Sigmoid colon (tissue), 7 donors: Measurements from ENCODE around the gene GUCA2A. TPM values are rescaled to one million over a fixed set of nuclear protein-coding genes. Genes with fewer than 3 reads are reported as not detected.

Experiments used
- DNase-seq: peaks from one replicate; pipeline ENCODE4 v3.0.0-alpha.2; 2019
- H3K27ac ChIP-seq, 4 donors: fragments of 200-600 bp; sonication (generic); one replicate each; pipeline ENCODE4 v1.5.1; 2016 to 2019; ENCODE audit warnings: mild to moderate bottlenecking in 1 of 4
- H3K27me3 ChIP-seq, 3 donors: fragments of 200-600 bp; sonication (generic); one replicate each; pipeline ENCODE4 v1.5.1; 2019; ENCODE audit warnings: mild to moderate bottlenecking in 1 of 3
- H3K36me3 ChIP-seq, 4 donors: fragments of 200-600 bp; sonication (generic); one replicate each; pipeline ENCODE4 v1.5.1; 2016 to 2019
- H3K4me1 ChIP-seq, 4 donors: fragments of 200-600 bp; sonication (generic); one replicate each; pipeline ENCODE4 v1.5.1; 2017 to 2019
- H3K4me3 ChIP-seq, 4 donors: fragments of 200-600 bp; sonication (generic); one replicate each; pipeline ENCODE4 v1.5.1; 2017 to 2019; ENCODE audit warnings: mild to moderate bottlenecking in 2 of 4, moderate library complexity in 1 of 4
- H3K9me3 ChIP-seq, 4 donors: fragments of 200-600 bp in 3 of 4; sonication (generic) in 3 of 4; one replicate each; pipeline versions ENCODE4 v1.5.1 to v1.6.1; 2013 to 2019
- EP300 ChIP-seq, 4 donors: sonication (generic); formaldehyde crosslinking; IDR thresholded peaks; one replicate each; pipeline ENCODE4 v1.6.1; 2017; ENCODE audit warnings: antibody characterized with exemption in 4 of 4
- POLR2A ChIP-seq, 2 donors: fragments of 450-650 bp; IDR thresholded peaks; one replicate each; pipeline ENCODE4 v1.6.1; 2016; ENCODE audit warnings: antibody characterized with exemption in 2 of 2, mild to moderate bottlenecking in 2 of 2, moderate library complexity in 2 of 2
- POLR2AphosphoS5 ChIP-seq, 4 donors: sonication (generic); formaldehyde crosslinking; IDR thresholded peaks; one replicate each; pipeline ENCODE4 v1.6.1; 2017; ENCODE audit warnings: antibody characterized with exemption in 4 of 4
- WGBS, 2 donors: extraction: QIAGEN DNeasy Blood & Tissue Kit; methylation state at CpG; one replicate each; pipeline ENCODE4 v1.1.7; 2013; 5-methylcytosine and 5-hydroxymethylcytosine counted together
- intact Hi-C: fragments of 100-400 bp; cut with DNase I; formaldehyde crosslinking; loops from one replicate; pipeline ENCODE4 v1.15.1; 2023
- polyA plus RNA-seq, 3 donors: library from polyadenylated mRNA; stranded (reverse); fragments of 200-250 nt; gene quantifications; one replicate each; pipeline ENCODE4 v1.2.3, GENCODE V29; 2013
- total RNA-seq, 4 donors: library from RNA; depleted of rRNA; stranded (reverse); fragments of >200 nt; gene quantifications; one replicate each; pipeline ENCODE4 v1.1.0, GENCODE V29; 2016
- TF ChIP-seq, protein P1 (sequence below), 4 experiments: fragments of 450-650 bp in 3 of 4; fragments of 200-600 bp in 1 of 4; IDR thresholded peaks; one replicate each; pipeline ENCODE4 v1.5.1; 2016 to 2019; ENCODE audit warnings: antibody characterized with exemption in 4 of 4, mild to moderate bottlenecking in 3 of 4, moderate library complexity in 2 of 4
- donor health status: healthy with polysubstance abuse.
- donor health status: Bipolar disorder and iron deficiency.
- donor health status: healthy.

Gene GUCA2A
- total and polyA plus RNA-seq, 7 donors = 2.2 to 950 (median 523) TPM; not detected in 3

DNA sequence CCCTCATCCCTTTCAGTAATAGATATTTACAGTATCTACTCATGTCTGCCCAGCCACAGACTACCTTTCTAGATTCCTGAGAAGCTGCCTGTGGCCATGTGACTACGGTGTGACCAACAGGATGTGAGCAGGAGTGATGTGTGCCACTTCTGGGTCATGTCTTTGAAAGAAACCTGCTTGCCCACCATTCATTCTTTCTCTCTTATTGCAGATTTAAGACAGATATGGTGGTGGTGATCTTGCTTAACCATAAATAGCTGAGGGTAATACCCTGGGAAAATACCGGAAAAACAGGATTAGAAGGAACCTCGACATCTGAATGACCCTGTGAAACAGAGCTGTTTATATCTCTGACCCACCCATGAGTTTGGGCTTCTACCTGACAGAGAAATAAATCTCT is 41.6 kb upstream of the GUCA2A start:
- WGBS, 2 donors = 49 to 82% methylated on average over 3 of the region's 3 CpGs
- Histone ChIP-seq H3K9me3 (no peaks in the 10 kb centered on the region), H3K4me3 (no peak overlapping the region), H3K36me3 (peaks cover 0 to 9% (median 0%) of the 10 kb centered on the region in 4 donors), H3K4me1 (peaks cover 0 to 9% (median 0%) of the 10 kb centered on the region in 4 donors), H3K27me3 (no peaks in the 10 kb centered on the region), H3K27ac (no peak overlapping the region)
- TF ChIP-seq, protein P1, sequence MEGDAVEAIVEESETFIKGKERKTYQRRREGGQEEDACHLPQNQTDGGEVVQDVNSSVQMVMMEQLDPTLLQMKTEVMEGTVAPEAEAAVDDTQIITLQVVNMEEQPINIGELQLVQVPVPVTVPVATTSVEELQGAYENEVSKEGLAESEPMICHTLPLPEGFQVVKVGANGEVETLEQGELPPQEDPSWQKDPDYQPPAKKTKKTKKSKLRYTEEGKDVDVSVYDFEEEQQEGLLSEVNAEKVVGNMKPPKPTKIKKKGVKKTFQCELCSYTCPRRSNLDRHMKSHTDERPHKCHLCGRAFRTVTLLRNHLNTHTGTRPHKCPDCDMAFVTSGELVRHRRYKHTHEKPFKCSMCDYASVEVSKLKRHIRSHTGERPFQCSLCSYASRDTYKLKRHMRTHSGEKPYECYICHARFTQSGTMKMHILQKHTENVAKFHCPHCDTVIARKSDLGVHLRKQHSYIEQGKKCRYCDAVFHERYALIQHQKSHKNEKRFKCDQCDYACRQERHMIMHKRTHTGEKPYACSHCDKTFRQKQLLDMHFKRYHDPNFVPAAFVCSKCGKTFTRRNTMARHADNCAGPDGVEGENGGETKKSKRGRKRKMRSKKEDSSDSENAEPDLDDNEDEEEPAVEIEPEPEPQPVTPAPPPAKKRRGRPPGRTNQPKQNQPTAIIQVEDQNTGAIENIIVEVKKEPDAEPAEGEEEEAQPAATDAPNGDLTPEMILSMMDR (IDR thresholded peaks at IDR 0.05) = no peak
- no peak for DNase-seq
- intact Hi-C loops = no loop called here

DNA sequence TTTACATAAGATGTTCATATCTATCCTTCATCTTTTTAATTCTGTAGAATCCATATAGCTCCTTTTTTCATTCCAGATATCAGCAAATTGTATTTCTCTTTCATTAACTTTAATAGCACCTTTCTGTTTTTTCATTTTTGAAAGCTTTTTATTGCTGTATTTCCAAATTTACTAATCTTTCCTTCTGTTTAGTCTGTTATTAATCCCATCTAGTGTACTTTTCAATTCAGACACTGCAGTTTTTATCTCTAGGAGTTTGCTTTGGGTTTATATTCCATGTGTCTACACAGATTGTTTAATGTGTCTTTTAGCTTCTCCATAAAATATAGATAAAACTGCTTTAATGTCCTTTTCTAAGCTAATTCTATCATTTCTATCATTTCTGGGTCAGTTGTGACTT is 37.4 kb upstream of the GUCA2A start:
- Histone ChIP-seq H3K27me3 (no peaks in the 10 kb centered on the region), H3K4me3 (no peak overlapping the region), H3K27ac (no peak overlapping the region), H3K9me3 (no peaks in the 10 kb centered on the region), H3K36me3 (peaks cover 0 to 27% (median 0%) of the 10 kb centered on the region in 4 donors), H3K4me1 (no peaks in the 10 kb centered on the region)
- no peak for DNase-seq
- intact Hi-C loops = no loop called here
- TF ChIP-seq EP300 (IDR thresholded peaks at IDR 0.05) (no peak), POLR2AphosphoS5 (IDR thresholded peaks at IDR 0.05) (no peak), POLR2A (IDR thresholded peaks at IDR 0.05) (no peak)
- TF ChIP-seq, protein P1 (IDR thresholded peaks at IDR 0.05) = no peak

DNA sequence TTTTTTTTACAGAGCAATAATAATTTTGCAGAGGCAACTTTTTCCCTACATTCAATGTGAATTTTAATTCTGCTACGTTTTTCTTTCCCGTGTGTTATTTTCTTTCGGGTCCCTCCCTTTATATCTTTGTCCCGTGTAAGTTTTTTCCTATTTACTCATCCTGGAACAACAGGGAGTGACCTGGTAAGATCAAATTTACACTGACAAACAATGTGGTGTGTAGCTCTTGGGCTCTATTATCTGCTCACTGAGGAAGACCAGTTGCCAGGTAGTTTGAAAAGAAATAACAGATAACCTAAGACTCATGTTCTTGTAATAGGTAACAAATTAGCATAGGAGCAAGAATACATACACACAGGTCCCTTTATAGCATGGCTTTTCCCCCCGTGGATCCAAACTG is 33.7 kb upstream of the GUCA2A start:
- intact Hi-C loops = no loop called here
- no peaks in the 10 kb centered on the region for H3K27me3 ChIP-seq
- 70 to 84% methylated on average over 5 of the region's 5 CpGs for WGBS, 2 donors
- H3K36me3 ChIP-seq = peaks cover 0 to 56% (median 0%) of the 10 kb centered on the region in 4 donors
- no peaks in the 10 kb centered on the region for H3K9me3 ChIP-seq
- H3K4me3 ChIP-seq = no peak overlapping the region
- no peaks in the 10 kb centered on the region for H3K4me1 ChIP-seq
- DNase-seq = no peak
- TF ChIP-seq, protein P1 (IDR thresholded peaks at IDR 0.05) = no peak
- TF ChIP-seq POLR2A (IDR thresholded peaks at IDR 0.05) (no peak), POLR2AphosphoS5 (IDR thresholded peaks at IDR 0.05) (no peak), EP300 (IDR thresholded peaks at IDR 0.05) (no peak)
- no peak overlapping the region for H3K27ac ChIP-seq

DNA sequence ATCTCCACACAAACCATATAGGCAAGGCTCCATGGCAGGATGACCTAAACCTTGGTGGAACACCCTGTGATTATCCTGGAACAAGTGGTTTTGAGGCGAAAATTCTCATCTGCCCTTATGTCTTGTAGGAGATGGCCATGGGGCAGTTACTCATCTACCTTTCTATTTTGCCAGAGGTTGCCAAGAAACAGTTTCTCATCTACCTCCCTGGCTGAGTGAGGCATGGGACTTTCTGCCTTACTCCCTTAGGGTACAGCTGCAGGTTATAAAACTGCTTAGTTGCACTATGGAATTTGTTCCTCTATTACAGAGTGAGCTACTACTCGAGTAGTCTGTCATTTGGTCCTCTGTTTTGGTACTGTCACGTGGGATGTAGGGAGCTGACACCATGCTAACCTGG is 31.3 kb upstream of the GUCA2A start:
- no peak for DNase-seq
- H3K4me3 ChIP-seq = no peak overlapping the region
- TF ChIP-seq POLR2AphosphoS5 (IDR thresholded peaks at IDR 0.05) (no peak), POLR2A (IDR thresholded peaks at IDR 0.05) (no peak), EP300 (IDR thresholded peaks at IDR 0.05) (no peak)
- TF ChIP-seq, protein P1 (IDR thresholded peaks at IDR 0.05) = no peak
- no peaks in the 10 kb centered on the region for H3K27me3 ChIP-seq
- intact Hi-C loops = no loop called here
- H3K9me3 ChIP-seq = no peaks in the 10 kb centered on the region
- WGBS, 2 donors = 89 to 90% methylated on average over 3 of the region's 3 CpGs
- no peaks in the 10 kb centered on the region for H3K4me1 ChIP-seq
- H3K27ac ChIP-seq = no peak overlapping the region
- peaks cover 0 to 57% (median 5%) of the 10 kb centered on the region in 4 donors for H3K36me3 ChIP-seq

DNA sequence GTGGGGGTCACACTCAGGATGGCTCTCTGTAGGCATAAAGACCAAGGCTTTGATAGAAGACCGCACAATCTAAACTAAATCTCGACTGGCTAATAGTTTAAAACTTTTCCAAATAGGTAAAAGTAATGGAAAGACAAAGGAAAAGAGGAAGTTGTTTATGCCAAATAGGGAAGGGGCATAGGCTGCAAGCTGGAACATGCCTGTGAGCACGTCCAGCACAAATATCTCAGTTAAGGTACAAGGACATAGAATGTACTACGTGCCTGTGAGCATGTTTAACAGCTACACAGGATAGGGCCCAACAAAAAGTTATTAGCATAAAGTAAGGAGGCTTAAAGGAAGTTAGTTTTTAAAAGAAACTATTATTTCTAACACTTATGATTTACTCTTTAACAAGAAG is 27.6 kb upstream of the GUCA2A start:
- no peaks in the 10 kb centered on the region for H3K4me1 ChIP-seq
- no peak overlapping the region for H3K4me3 ChIP-seq
- WGBS, 2 donors = 91 to 94% methylated on average over 4 of the region's 4 CpGs
- DNase-seq = no peak
- no peaks in the 10 kb centered on the region for H3K9me3 ChIP-seq
- H3K27ac ChIP-seq = no peak overlapping the region
- H3K36me3 ChIP-seq = peaks cover 0 to 77% (median 8%) of the 10 kb centered on the region in 4 donors
- intact Hi-C loops = no loop called here
- TF ChIP-seq, protein P1 (IDR thresholded peaks at IDR 0.05) = no peak
- TF ChIP-seq EP300 (IDR thresholded peaks at IDR 0.05) = no peak
- TF ChIP-seq POLR2A (IDR thresholded peaks at IDR 0.05) = no peak
- TF ChIP-seq POLR2AphosphoS5 (IDR thresholded peaks at IDR 0.05) = no peak
- no peaks in the 10 kb centered on the region for H3K27me3 ChIP-seq
